Keratinocyte (primary cell): ENCODE data around the gene VPS4B.

Source experiments
- EZH2 ChIP-seq: IDR thresholded peaks from one replicate; pipeline ENCODE4 v1.6.1; 2012; ENCODE audit warnings: inconsistent platforms, mild to moderate bottlenecking, low read length, moderate library complexity
- TF ChIP-seq, protein P1 (sequence below), 3 experiments: IDR thresholded peaks in 1 of 3; conservative IDR thresholded peaks in 1 of 3; optimal IDR thresholded peaks in 1 of 3; 2 replicates in 2 of 3; 3 replicates in 1 of 3; pipeline versions ENCODE3 to v1.5.1; 2011; ENCODE audit warnings: low read length in 3 of 3, mild to moderate bottlenecking in 3 of 3, moderate library complexity in 2 of 3, control low read depth in 1 of 3, inconsistent platforms in 1 of 3; ENCODE audit not compliant: insufficient read depth in 2 of 3; ENCODE audit errors: extremely low read depth in 1 of 3

- TF ChIP-seq, protein P1, sequence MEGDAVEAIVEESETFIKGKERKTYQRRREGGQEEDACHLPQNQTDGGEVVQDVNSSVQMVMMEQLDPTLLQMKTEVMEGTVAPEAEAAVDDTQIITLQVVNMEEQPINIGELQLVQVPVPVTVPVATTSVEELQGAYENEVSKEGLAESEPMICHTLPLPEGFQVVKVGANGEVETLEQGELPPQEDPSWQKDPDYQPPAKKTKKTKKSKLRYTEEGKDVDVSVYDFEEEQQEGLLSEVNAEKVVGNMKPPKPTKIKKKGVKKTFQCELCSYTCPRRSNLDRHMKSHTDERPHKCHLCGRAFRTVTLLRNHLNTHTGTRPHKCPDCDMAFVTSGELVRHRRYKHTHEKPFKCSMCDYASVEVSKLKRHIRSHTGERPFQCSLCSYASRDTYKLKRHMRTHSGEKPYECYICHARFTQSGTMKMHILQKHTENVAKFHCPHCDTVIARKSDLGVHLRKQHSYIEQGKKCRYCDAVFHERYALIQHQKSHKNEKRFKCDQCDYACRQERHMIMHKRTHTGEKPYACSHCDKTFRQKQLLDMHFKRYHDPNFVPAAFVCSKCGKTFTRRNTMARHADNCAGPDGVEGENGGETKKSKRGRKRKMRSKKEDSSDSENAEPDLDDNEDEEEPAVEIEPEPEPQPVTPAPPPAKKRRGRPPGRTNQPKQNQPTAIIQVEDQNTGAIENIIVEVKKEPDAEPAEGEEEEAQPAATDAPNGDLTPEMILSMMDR (optimal IDR thresholded peaks at IDR 0.05 in 1 of 3, IDR thresholded peaks at IDR 0.05 in 1 of 3, conservative IDR thresholded peaks at IDR 0.05 in 1 of 3; ENCODE audit: extremely low read depth in 1 of 3, insufficient read depth in 2 of 3, low read length in 3 of 3), result no peak
- TF ChIP-seq EZH2, result no peak
Measured at GRCh38 chr18:63344918-63345317, 77.4 kb downstream of the VPS4B start.
